DOHH2 (cell line): Measurements from ENCODE around the gene RALA.

Experiments
- EZH2phosphoT487 ChIP-seq: fragments of 200-600 bp; sonication (generic); IDR thresholded peaks from 2 replicates; pipeline ENCODE4 v1.6.1; 2017; ENCODE audit warnings: borderline replicate concordance, mild to moderate bottlenecking, antibody characterized with exemption, low read length, moderate library complexity, mixed read lengths
- TF ChIP-seq, protein P1 (sequence below): fragments of 200-600 bp; sonication (generic); IDR thresholded peaks from one replicate; pipeline ENCODE4 v1.5.1; 2014; ENCODE audit warnings: antibody characterized with exemption, mild to moderate bottlenecking, low read depth, low read length; ENCODE audit not compliant: poor library complexity, severe bottlenecking

DNA sequence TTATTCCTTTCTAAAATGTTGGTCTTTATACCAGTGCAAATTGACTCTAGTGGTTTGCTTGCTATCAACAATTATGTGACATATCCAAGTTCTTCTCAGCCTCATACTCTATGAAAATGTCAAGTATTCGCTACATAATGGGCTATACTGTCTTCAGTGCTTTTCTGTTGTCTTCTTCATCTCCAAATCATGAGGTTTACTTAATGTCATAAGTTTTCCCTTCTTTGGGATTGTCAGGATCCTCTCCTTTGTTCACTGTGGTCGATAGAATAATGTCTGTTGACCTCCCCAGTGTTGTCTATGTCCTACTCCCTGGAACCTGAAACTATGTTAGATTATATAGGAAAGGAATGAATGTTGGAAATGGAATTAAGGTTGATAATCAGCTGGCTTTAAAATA is 16.4 kb upstream of the RALA start:
- TF ChIP-seq, protein P1, sequence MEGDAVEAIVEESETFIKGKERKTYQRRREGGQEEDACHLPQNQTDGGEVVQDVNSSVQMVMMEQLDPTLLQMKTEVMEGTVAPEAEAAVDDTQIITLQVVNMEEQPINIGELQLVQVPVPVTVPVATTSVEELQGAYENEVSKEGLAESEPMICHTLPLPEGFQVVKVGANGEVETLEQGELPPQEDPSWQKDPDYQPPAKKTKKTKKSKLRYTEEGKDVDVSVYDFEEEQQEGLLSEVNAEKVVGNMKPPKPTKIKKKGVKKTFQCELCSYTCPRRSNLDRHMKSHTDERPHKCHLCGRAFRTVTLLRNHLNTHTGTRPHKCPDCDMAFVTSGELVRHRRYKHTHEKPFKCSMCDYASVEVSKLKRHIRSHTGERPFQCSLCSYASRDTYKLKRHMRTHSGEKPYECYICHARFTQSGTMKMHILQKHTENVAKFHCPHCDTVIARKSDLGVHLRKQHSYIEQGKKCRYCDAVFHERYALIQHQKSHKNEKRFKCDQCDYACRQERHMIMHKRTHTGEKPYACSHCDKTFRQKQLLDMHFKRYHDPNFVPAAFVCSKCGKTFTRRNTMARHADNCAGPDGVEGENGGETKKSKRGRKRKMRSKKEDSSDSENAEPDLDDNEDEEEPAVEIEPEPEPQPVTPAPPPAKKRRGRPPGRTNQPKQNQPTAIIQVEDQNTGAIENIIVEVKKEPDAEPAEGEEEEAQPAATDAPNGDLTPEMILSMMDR = no peak
- no peak for TF ChIP-seq EZH2phosphoT487
